C4-2B (cell line): Measurements from ENCODE around the gene SORCS1.

ENCODE experiments used
- H3K27ac ChIP-seq: fragments of 450-650 bp; 2 replicates; pipeline ENCODE4 v1.5.1; 2017
- CTCF ChIP-seq: fragments of 450-650 bp; conservative IDR thresholded peaks from 2 replicates; pipeline ENCODE4 v1.5.1; 2017; ENCODE audit warnings: mild to moderate bottlenecking
- ZFX ChIP-seq: fragments of 450-650 bp; IDR thresholded peaks from 2 replicates; pipeline ENCODE4 v1.6.1; 2017

The SORCS1 gene

GRCh38 chr10:106679314-106679713, 485.2 kb downstream of the SORCS1 start:
- TF ChIP-seq CTCF = no peak
- TF ChIP-seq ZFX = no peak

DNA sequence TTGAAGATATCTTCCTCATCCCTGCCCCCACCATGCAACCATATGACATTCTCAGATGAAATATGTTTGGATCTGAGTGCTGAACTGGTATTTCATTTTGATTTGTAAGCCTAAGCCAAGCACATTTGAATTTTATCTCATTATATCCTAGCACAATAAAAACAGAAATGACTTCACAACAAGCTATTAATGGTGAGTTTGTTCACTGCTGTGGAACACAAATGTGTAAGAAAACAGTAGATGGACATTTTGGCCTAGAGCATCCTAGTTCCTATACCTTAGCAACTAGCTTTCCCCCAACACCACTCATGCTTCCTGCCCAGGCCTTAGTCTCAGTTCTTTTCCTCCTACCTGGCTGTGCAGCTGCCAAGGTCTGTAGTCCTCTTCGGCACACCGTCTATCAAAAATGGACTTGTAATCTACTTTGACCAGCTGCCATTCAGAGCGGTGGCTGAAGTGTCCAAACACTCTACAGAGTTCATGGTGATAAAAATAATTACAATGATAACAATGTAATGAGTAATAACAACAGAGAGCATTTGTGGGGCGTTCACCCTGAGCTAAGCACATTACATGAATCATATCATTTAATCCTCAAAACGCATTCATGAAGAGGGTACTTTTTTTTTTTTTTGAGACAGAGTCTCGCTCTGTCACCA, 491.9 kb downstream of the SORCS1 start:
- no peak overlapping the region for H3K27ac ChIP-seq
- no peak for TF ChIP-seq CTCF

More at GRCh38 chr10:106679314-106679713, 485.2 kb downstream of the SORCS1 start:
- H3K27ac ChIP-seq = no peak overlapping the region

DNA sequence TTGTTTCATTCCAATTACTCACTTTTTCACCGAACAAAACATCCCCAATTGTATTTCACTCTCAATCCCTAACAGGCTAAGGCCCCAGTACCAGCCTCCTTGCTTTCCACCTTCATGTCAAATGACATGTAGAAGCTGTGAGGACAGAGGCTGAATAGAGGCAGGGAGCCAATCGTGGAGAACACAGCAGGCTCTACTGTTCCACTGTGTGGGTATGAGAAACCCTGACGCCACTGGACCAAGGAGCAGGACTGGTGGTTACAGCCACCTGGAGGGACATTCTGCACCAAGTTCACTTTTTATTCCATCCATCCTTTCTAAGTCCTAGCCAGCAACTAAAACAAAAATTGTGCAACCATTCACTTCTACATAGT, 502.8 kb downstream of the SORCS1 start:
- H3K27ac ChIP-seq = no peak overlapping the region
- TF ChIP-seq ZFX = no peak
- TF ChIP-seq CTCF = no peak

DNA sequence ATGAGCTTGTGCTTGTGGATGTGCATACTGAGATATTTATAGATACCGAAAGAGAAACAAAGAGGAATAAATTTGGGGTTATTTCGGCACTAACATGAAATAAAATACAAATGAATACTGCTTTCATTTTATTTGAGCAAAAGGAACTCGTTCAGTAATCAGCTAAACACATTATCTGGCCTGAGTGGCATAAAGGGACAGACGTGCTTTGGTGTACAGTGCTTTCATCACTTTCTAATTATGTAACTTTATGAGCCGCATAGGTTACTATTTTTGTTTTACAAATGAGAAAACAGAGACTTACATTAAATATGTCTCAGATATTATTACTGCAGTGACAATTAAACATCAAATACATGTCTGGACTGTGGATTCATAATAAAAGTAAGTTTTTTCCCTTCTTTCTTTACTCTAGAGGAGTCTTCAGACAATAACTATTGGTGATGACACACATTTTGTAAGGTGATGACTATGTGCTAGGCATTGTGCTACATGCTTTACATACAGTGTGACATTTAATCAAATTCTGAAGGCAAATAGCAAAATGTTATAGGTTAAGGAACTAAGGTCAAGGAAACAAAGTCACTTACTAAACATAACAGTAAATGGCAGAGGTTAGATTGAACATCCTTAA, 503.3 kb downstream of the SORCS1 start:
- H3K27ac ChIP-seq = no peak overlapping the region
- TF ChIP-seq CTCF = no peak
- TF ChIP-seq ZFX = no peak

DNA sequence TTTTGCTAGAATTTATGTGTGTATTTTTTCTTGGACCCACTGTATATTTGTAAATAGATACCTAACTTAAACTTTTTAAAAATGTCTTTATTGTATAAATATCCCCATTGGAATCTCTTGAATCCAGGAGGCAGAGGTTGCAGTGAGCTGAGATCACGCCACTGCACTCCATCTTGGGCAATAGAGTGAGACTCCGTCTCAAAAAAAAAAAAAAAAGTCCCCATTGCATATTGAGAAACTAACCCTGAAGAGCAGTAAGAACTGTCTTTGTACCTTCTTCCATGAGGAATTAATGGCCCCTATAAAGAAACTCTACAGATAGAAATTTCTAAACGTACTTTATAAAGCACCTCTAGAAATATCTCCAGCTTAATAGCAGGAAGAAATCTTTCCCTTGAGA, 504.0 kb downstream of the SORCS1 start:
- TF ChIP-seq ZFX (no peak), CTCF (no peak)
- no peak overlapping the region for H3K27ac ChIP-seq

GRCh38 chr10:106655636-106656035, 508.9 kb downstream of the SORCS1 start:
- H3K27ac ChIP-seq = no peak overlapping the region

More at GRCh38 chr10:106655636-106656035, 508.9 kb downstream of the SORCS1 start:
- TF ChIP-seq ZFX (no peak), CTCF (no peak)
